GM12875 (cell line): ENCODE results near the gene OTOF.

Source experiments
- H3K4me3 ChIP-seq: one replicate; pipeline ENCODE4 v1.5.1; 2011; ENCODE audit warnings: low read depth, low read length, control low read depth
- TF ChIP-seq, protein P1 (sequence below): IDR thresholded peaks from 2 replicates; pipeline ENCODE4 v1.5.1; 2011; ENCODE audit warnings: low read depth, mild to moderate bottlenecking, control low read depth, inconsistent platforms, low read length, moderate library complexity, borderline replicate concordance; ENCODE audit not compliant: insufficient read depth

The OTOF gene

DNA sequence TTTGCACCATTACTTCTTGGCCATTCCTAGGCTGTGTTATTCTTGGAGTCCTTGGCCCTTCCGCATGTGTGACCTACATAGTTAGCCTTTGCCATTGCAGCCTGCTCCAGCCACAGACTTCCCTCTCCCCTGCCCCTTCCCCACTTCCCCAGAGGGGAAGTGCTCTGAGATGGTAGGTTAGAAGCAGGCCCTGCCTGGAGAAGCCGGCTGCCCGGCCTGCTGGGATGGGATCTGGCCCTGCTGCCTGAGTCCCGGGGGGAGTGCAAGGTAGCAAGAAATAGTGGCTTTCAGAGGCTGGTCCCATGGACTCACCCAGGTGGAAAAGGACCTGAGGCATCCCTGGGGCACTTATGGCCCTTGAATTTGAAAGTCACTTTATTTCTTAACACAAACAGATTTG is 28.4 kb upstream of the OTOF start:
- no peak overlapping the region for H3K4me3 ChIP-seq
- TF ChIP-seq, protein P1, sequence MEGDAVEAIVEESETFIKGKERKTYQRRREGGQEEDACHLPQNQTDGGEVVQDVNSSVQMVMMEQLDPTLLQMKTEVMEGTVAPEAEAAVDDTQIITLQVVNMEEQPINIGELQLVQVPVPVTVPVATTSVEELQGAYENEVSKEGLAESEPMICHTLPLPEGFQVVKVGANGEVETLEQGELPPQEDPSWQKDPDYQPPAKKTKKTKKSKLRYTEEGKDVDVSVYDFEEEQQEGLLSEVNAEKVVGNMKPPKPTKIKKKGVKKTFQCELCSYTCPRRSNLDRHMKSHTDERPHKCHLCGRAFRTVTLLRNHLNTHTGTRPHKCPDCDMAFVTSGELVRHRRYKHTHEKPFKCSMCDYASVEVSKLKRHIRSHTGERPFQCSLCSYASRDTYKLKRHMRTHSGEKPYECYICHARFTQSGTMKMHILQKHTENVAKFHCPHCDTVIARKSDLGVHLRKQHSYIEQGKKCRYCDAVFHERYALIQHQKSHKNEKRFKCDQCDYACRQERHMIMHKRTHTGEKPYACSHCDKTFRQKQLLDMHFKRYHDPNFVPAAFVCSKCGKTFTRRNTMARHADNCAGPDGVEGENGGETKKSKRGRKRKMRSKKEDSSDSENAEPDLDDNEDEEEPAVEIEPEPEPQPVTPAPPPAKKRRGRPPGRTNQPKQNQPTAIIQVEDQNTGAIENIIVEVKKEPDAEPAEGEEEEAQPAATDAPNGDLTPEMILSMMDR, result no peak

DNA sequence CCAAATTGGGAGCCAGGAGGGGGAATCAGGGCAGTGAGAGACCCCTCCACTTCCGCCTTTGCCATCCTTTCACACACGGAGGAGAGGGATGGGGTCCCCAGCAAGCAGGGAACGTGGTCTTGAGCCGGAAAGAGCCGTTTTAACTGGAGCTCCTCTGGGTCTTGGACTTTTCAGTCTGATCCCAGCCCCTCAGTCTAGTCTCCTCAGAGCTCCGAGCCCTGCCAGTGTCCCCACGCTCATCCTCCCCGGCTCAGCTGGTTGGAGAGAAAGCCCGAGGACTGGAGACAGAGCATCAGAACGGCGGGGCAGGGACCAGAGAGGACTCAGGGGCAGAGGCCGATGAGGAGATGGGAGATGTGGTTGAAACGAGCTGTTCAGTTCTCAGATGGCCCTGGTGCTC is 26.1 kb upstream of the OTOF start:
- no peak overlapping the region for H3K4me3 ChIP-seq
- TF ChIP-seq, protein P1, result no peak

DNA sequence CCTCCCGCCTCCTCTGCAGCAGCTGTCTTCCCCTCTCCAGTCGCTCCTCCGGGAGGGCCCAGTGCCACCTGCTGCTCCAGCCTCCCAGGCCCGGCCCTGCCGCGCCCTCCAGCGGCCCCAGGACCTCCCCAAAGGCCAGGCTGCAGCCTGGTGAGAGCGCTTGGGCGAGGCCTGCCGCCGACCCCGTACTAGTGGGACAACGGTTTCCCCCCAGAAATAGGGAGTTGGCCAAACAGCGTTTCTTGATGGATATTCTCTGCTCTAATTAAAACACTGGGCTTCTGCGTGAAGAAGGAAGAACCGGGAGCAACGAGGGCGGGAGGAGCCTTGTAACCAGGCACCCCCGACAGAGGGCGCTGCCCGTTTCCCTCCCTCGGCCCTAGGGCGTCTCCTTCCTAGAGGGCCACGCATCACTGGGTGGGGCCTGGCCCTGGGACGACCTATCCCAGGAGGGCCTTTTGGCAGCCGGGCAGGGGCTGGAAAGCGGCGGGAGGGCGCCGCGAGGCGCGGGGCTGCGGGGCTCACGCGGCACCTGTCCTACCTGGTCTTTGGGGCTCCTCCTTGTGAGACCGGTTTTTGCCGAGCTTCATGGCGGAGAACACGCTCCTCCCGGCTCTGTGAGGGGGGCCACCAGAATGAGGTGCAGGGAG is 25.4 kb upstream of the OTOF start:
- TF ChIP-seq, protein P1, result peak; percentile 95
- peak overlapping the region; percentile 26 for H3K4me3 ChIP-seq

DNA sequence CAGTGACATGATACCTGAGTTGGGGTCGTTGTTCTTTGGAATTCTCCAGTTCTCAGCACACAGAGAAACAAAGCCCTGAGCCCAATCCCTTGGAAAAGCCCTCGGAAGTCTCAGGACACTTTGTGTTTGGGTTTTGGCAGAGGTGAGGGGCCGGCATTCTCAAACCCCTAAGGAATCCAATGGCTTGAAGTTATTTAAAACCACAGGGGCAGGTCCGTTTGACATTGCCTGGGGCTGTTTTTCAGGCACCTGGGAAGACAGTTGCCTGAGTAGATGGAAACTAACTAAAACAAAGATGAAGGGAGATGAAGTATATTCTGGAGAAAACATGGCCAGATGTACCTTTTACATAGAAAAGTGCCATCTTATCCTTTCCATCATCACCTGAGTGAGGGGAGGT is 22.5 kb upstream of the OTOF start:
- no peak overlapping the region for H3K4me3 ChIP-seq
- TF ChIP-seq, protein P1, result no peak

DNA sequence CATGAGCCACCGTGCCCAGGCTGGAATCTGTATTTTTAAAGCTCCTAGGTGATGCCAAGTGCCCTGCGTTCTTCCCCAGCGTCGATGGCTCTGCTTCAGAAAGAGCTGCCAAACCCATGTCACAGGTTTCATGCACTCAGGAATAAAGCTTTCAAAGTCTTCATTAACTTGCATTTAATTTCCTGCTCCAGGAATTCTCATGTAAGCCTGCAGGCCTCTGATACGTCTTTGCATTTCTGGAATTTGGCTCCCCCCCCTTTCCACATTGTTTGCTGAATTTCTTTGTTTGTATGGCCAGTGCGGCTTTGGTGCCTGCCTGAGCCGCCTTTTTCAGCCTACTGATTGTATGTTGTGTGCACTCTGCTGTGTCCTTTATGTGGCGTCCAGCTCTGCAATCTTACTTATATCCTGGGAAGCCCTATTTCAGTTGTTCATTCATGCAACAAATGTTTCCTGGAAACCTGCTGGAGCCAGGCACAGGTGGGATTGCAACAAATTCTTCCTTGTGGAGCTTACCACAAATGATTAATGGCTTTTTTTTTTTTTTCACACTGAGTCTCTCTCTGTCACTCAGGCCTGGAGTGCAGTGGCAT is 17.9 kb upstream of the OTOF start:
- TF ChIP-seq, protein P1, result no peak
- H3K4me3 ChIP-seq, result no peak overlapping the region

DNA sequence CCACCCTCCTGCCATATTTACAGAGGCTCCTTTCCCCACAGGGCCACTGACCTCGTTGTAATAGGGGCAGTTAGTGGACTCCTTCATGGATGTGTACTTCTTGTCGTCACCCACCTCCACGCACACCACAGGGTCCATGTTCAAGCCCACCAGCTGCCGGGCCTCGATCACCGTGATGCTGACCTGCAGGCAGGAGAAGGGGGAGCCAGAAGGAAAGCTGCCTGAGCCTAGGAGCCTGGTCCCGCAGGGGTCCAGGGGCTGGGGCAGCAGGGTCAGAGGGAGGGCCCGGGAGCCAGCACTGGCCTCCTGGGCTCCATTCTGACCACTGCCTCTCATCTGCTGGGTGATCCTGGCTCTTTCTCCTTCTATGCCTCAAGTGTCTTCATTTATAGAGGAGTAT is 17.0 kb upstream of the OTOF start:
- H3K4me3 ChIP-seq, result no peak overlapping the region
- TF ChIP-seq, protein P1, result no peak

DNA sequence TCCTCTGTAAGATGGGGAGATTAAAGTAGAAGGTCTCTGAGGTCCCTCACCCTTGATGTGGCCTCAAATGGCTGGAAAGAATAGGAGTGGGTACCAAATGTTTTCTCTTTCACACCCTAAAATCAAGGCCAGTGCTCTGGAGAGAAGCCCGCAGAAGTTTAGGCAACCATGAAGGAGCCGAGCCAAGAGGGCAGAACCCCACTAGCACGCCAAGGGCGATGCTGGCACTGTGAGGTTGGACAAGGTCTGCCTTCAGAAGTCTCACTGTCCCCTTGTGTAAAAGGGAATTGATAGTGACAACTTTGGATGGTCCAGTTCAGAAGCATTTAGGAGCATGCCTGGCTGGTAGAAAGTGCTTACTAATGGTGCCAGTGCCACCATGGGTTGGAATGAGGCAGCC is 16.3 kb upstream of the OTOF start:
- no peak overlapping the region for H3K4me3 ChIP-seq
- TF ChIP-seq, protein P1, result no peak
